ENCODE results near the gene SETD9. TPM values are rescaled to one million over a fixed set of nuclear protein-coding genes. Genes with fewer than 3 reads are reported as not detected.

The SETD9 gene
- total RNA-seq, 2 donors from 2014 or later, result 3.5 to 4.5 TPM

DNA sequence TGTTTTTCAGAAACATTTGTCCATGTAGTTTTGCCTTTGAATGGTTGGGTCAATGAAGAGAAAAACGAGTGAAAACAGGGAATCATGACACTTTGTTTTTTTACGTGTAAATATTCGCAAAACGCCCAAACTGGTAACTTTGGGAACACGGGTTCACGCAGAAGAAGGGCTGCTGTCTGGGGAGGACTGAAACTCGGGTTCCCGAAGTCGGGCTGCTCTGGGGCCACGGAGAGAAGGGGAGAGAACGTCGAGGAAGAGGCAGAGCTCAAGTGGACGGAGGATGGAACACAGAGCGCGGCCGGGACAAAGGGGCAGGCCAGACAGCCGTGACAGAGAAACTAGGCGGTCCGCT, 478 bp upstream of the SETD9 start:
- ATAC-seq (peak; percentile 5), DNase-seq (peak in 2 of 3 donors; percentile 5 to 21)
- no peaks in the 10 kb centered on the region for H3K27me3 Mint-ChIP-seq
- H3K4me1 Mint-ChIP-seq, result peaks cover 17% of the 10 kb centered on the region
- H3K4me3 Mint-ChIP-seq, result peak overlapping the region; percentile 98
- peak overlapping the region; percentile 97 for H3K27ac Mint-ChIP-seq
- peaks cover 2% of the 10 kb centered on the region for H3K36me3 Mint-ChIP-seq (ENCODE audit: low read depth)
- H3K9me3 ChIP-seq (ENCODE audit: control insufficient read depth, low read length, poor library complexity, severe bottlenecking), result no peaks in the 10 kb centered on the region

- H3K27ac Mint-ChIP-seq, result peak overlapping the region; percentile 97
- no peaks in the 10 kb centered on the region for H3K9me3 ChIP-seq (ENCODE audit: control insufficient read depth, low read length, poor library complexity, severe bottlenecking)
- DNase-seq (no peak), ATAC-seq (peak; percentile 29)
- H3K36me3 Mint-ChIP-seq (ENCODE audit: low read depth), result peaks cover 3% of the 10 kb centered on the region
- peak overlapping the region; percentile 98 for H3K4me3 Mint-ChIP-seq
- no peaks in the 10 kb centered on the region for H3K27me3 Mint-ChIP-seq
- peaks cover 17% of the 10 kb centered on the region for H3K4me1 Mint-ChIP-seq
These were observed 992 bp downstream of the SETD9 start for GRCh38 chr5:56910210-56910965.

DNA sequence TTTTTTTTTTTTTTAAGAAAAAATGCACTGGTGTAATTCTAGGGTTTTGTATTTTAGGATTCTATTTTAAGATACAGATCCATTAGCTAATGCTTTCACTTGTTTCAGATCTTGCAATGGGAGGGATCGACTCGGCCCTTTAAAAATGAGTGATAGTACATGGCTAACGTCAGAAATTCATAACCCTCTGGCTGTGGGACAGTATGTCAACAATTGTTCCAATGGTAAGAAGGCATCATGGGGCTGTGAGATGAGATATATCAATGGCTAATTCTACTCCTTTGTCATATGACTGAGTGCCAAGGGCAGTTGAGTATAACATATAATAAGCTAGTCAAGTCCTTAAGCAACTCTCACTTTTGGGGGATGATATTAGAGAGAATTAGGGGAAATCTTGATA, 4.4 kb downstream of the SETD9 start:
- Mint-ChIP-seq H3K4me1 (peaks cover 25% of the 10 kb centered on the region), H3K4me3 (no peak overlapping the region), H3K27me3 (no peaks in the 10 kb centered on the region), H3K27ac (no peak overlapping the region), H3K36me3 (ENCODE audit: low read depth) (peaks cover 9% of the 10 kb centered on the region)
- no peak for DNase-seq
- no peaks in the 10 kb centered on the region for H3K9me3 ChIP-seq (ENCODE audit: control insufficient read depth, low read length, poor library complexity, severe bottlenecking)
- ATAC-seq, result no peak

DNA sequence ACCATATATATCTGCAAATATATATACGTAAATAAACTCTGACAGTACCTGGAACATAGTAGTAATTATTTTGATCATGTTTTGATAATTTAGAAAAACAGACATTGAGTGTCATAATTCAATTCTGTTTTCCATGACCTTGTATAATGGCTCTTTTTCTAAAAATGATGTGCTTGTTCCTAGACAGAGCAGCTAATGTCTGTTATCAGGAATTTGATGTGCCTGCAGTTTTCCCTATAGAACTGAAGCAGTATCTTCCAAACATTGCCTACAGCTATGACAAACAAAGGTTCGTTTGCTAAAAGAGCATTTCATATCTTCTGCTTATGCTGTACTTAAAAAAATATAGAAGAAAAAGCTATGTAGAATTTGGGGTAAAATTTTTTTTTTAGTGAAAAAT, 5.3 kb downstream of the SETD9 start:
- no peaks in the 10 kb centered on the region for H3K27me3 Mint-ChIP-seq
- ATAC-seq, result no peak
- DNase-seq, result no peak
- peaks cover 20% of the 10 kb centered on the region for H3K4me1 Mint-ChIP-seq
- no peak overlapping the region for H3K4me3 Mint-ChIP-seq
- H3K36me3 Mint-ChIP-seq (ENCODE audit: low read depth), result peaks cover 9% of the 10 kb centered on the region
- H3K9me3 ChIP-seq (ENCODE audit: control insufficient read depth, low read length, poor library complexity, severe bottlenecking), result no peaks in the 10 kb centered on the region
- no peak overlapping the region for H3K27ac Mint-ChIP-seq

DNA sequence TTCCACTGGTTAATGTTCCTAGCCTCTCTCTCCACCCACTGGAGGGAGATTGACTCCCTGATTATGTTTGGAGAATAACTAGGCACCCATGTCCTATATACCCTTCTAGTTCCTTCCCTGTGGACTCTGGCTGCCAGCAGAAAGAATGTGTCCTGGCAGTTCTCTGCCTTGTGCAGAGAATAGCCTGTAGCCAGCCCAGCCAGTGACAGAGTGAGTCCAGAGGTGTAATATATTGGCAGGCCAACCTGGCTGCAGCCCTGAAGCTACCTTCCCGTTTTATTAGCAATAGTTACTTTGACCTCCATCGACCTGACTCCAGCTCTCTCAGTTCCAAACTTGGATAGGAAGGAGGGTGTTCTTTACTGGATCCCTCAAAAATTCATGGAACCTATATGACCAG, 8.1 kb downstream of the SETD9 start:
- ATAC-seq (no peak), DNase-seq (no peak)
- H3K4me3 Mint-ChIP-seq, result no peak overlapping the region
- H3K4me1 Mint-ChIP-seq, result peaks cover 18% of the 10 kb centered on the region
- no peaks in the 10 kb centered on the region for H3K27me3 Mint-ChIP-seq
- H3K27ac Mint-ChIP-seq, result no peak overlapping the region
- H3K36me3 Mint-ChIP-seq (ENCODE audit: low read depth), result peaks cover 12% of the 10 kb centered on the region
- H3K9me3 ChIP-seq (ENCODE audit: control insufficient read depth, low read length, poor library complexity, severe bottlenecking), result no peaks in the 10 kb centered on the region

DNA sequence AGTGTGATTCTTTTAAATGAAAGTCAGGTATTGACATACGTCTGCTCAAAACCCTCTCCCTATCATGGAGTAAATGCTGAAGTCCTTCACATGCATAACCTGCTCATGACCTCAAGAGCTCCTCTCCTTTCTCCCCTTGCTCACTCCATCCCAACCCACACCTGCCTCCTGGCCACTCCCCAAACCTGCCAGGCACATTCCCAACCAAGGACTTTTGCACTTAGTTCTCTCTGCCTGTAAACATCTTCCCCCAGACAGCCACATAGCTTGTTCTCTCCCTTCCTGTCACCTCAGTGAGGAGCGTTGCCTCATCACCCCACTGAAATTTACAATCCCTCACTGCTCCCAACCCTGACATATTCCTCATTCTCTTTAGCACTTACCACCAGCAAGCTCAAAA, 8.7 kb downstream of the SETD9 start:
- Mint-ChIP-seq H3K4me1 (peaks cover 18% of the 10 kb centered on the region), H3K27ac (no peak overlapping the region), H3K27me3 (no peaks in the 10 kb centered on the region), H3K4me3 (no peak overlapping the region), H3K36me3 (ENCODE audit: low read depth) (peaks cover 14% of the 10 kb centered on the region)
- no peak for ATAC-seq
- DNase-seq, result no peak
- H3K9me3 ChIP-seq (ENCODE audit: control insufficient read depth, low read length, poor library complexity, severe bottlenecking), result no peaks in the 10 kb centered on the region

- H3K27ac Mint-ChIP-seq, result no peak overlapping the region
- DNase-seq (no peak), ATAC-seq (no peak)
- H3K36me3 Mint-ChIP-seq (ENCODE audit: low read depth), result peaks cover 11% of the 10 kb centered on the region
- peaks cover 16% of the 10 kb centered on the region for H3K4me1 Mint-ChIP-seq
- no peaks in the 10 kb centered on the region for H3K27me3 Mint-ChIP-seq
- no peak overlapping the region for H3K4me3 Mint-ChIP-seq
- no peaks in the 10 kb centered on the region for H3K9me3 ChIP-seq (ENCODE audit: control insufficient read depth, low read length, poor library complexity, severe bottlenecking)
These were observed 10.7 kb downstream of the SETD9 start for GRCh38 chr5:56919942-56920662.

- Mint-ChIP-seq H3K4me3 (no peak overlapping the region), H3K27me3 (no peaks in the 10 kb centered on the region), H3K4me1 (peaks cover 15% of the 10 kb centered on the region), H3K36me3 (ENCODE audit: low read depth) (peaks cover 15% of the 10 kb centered on the region), H3K27ac (no peak overlapping the region)
- DNase-seq (no peak), ATAC-seq (no peak)
- H3K9me3 ChIP-seq (ENCODE audit: control insufficient read depth, low read length, poor library complexity, severe bottlenecking), result no peaks in the 10 kb centered on the region
These were observed 13.5 kb downstream of the SETD9 start for GRCh38 chr5:56922922-56923321.

DNA sequence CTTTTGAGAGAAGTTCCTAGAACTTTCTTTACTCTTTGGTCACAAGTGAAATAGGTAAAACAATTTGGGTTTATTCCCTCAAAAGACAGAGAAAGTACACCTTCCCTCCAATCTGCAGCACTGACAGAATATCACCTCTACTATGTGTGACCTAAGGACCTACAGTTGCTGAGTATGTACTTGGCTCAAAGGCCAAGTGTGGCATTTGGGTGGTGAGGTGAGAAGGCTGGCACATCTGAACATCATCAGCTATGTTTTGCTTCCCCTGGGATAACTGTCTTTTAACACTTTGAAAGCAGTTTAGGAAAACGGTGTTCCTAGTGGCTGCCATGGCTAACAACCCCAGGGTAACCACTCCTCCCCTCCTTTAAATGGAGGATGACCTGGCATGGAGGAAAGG, 24.9 kb downstream of the SETD9 start:
- Mint-ChIP-seq H3K27me3 (no peaks in the 10 kb centered on the region), H3K27ac (no peak overlapping the region)

GRCh38 chr5:56938858-56939257, 29.5 kb downstream of the SETD9 start:
- peaks cover 15% of the 10 kb centered on the region for H3K36me3 Mint-ChIP-seq (ENCODE audit: low read depth)
- no peak overlapping the region for H3K4me3 Mint-ChIP-seq
- no peaks in the 10 kb centered on the region for H3K27me3 Mint-ChIP-seq
- ATAC-seq (no peak), DNase-seq (no peak)
- no peak overlapping the region for H3K27ac Mint-ChIP-seq
- H3K4me1 Mint-ChIP-seq, result peaks cover 16% of the 10 kb centered on the region
- no peaks in the 10 kb centered on the region for H3K9me3 ChIP-seq (ENCODE audit: control insufficient read depth, low read length, poor library complexity, severe bottlenecking)

More for the DNA sequence above, 24.9 kb downstream of the SETD9 start:
- Mint-ChIP-seq H3K36me3 (ENCODE audit: low read depth) (no peaks in the 10 kb centered on the region), H3K4me1 (no peaks in the 10 kb centered on the region), H3K4me3 (no peak overlapping the region)
- no peak for DNase-seq
- ATAC-seq, result no peak
- no peaks in the 10 kb centered on the region for H3K9me3 ChIP-seq (ENCODE audit: control insufficient read depth, low read length, poor library complexity, severe bottlenecking)

- no peak for ATAC-seq
- Mint-ChIP-seq H3K4me1 (peaks cover 16% of the 10 kb centered on the region), H3K4me3 (no peak overlapping the region), H3K36me3 (ENCODE audit: low read depth) (peaks cover 17% of the 10 kb centered on the region), H3K27ac (no peak overlapping the region), H3K27me3 (no peaks in the 10 kb centered on the region)
- no peak for DNase-seq
- H3K9me3 ChIP-seq (ENCODE audit: control insufficient read depth, low read length, poor library complexity, severe bottlenecking), result no peaks in the 10 kb centered on the region
These were observed 32.6 kb downstream of the SETD9 start for GRCh38 chr5:56941981-56942380.

DNA sequence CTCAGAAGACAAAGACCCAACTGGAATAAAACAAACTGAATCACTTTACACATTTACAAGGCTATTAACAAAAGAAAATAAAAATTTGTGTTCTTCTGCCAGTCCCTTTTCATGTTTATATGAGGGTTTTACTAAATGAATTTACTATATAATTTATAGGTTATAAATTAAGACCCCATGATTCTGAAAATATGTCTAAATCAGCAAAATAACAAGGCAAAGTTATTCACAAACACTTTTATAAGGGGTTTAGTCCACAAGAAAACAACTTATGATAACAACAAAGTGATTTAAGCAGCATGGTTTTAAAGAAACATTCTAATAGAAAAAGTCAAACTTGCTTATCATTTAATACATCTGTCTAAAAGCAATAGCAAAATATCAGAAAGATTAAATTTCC, 37.7 kb downstream of the SETD9 start:
- H3K27me3 Mint-ChIP-seq, result no peaks in the 10 kb centered on the region
- DNase-seq, result no peak
- peaks cover 7% of the 10 kb centered on the region for H3K36me3 Mint-ChIP-seq (ENCODE audit: low read depth)
- no peaks in the 10 kb centered on the region for H3K9me3 ChIP-seq (ENCODE audit: control insufficient read depth, low read length, poor library complexity, severe bottlenecking)
- no peak for ATAC-seq
- H3K27ac Mint-ChIP-seq, result no peak overlapping the region
- H3K4me3 Mint-ChIP-seq, result no peak overlapping the region
- H3K4me1 Mint-ChIP-seq, result peaks cover 20% of the 10 kb centered on the region

- peak; percentile 54 for ATAC-seq
- peaks cover 15% of the 10 kb centered on the region for H3K4me1 Mint-ChIP-seq
- peak overlapping the region; percentile 96 for H3K4me3 Mint-ChIP-seq
- no peaks in the 10 kb centered on the region for H3K9me3 ChIP-seq (ENCODE audit: control insufficient read depth, low read length, poor library complexity, severe bottlenecking)
- H3K27ac Mint-ChIP-seq, result peak overlapping the region; percentile 96
- H3K36me3 Mint-ChIP-seq (ENCODE audit: low read depth), result peaks cover 2% of the 10 kb centered on the region
- peak; percentile 22 to 33 (median 30) for DNase-seq
- H3K27me3 Mint-ChIP-seq, result peaks cover 18% of the 10 kb centered on the region
These were observed 41.3 kb downstream of the SETD9 start for GRCh38 chr5:56950626-56951125.

Data from T-helper 17 cell (primary cell).